CD4-positive, alpha-beta T cell treated with Interferon alpha-2 for 1 hour (primary cell): ENCODE measurements around the gene IL2.

Experiments
- DNase-seq, 2 donors: peaks; one replicate each; pipeline ENCODE4 v3.0.0-alpha.2; 2020 to 2022

IL2 gene

DNA sequence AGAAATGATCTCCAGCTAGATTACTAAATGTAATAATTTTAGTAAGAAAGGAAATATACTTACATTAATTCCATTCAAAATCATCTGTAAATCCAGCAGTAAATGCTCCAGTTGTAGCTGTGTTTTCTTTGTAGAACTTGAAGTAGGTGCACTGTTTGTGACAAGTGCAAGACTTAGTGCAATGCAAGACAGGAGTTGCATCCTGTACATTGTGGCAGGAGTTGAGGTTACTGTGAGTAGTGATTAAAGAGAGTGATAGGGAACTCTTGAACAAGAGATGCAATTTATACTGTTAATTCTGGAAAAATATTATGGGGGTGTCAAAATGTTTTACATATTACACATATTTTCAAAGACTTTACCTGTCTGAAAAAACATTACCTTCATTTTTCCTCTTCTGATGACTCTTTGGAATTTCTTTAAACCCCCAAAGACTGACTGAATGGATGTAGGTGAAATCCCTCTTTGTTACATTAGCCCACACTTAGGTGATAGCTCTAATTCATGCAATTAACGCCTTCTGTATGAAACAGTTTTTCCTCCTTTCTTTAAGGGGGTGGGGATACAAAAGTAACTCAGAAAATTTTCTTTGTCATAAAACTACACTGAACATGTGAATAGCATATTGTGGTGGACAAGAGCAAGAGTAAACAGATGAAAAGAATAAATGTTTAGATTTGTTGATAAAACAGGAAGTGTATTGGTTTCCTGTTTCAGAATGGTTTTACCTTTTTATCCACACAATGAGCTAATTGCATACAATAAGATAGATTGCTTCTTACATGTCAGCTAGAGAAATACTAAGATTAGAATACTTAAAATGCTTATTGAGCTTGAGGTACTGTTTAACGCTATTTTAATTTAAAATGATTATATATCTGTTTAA lies at the start of gene IL2:
IL2 (minus strand) TSS at position 495 of the 886 bp plus-strand sequence; CDS start at position 210, 285 bp downstream.
- DNase-seq: peak in 1 of 2 donors; percentile 35

DNA sequence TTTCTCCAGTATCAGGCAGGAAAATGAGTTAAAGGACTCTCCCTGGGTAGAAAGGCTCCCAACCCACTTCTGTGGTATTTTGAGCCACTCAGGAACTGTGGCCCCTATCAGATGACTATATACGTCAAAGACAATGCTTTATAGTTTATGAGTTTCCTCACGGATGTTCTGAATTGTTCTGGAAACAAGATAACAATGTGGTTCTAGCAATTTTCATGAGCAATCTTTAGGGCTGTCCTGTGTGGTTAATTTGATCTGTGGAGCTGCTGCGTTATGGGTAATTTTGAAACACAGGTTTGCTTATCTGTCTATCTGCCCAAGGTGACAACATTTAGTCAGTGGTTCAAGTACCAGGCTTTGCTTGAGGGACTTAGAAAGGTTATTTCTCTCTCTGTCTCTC lies 46.7 kb upstream of the IL2 start:
- DNase-seq: peak in 1 of 2 donors; percentile 31

DNA sequence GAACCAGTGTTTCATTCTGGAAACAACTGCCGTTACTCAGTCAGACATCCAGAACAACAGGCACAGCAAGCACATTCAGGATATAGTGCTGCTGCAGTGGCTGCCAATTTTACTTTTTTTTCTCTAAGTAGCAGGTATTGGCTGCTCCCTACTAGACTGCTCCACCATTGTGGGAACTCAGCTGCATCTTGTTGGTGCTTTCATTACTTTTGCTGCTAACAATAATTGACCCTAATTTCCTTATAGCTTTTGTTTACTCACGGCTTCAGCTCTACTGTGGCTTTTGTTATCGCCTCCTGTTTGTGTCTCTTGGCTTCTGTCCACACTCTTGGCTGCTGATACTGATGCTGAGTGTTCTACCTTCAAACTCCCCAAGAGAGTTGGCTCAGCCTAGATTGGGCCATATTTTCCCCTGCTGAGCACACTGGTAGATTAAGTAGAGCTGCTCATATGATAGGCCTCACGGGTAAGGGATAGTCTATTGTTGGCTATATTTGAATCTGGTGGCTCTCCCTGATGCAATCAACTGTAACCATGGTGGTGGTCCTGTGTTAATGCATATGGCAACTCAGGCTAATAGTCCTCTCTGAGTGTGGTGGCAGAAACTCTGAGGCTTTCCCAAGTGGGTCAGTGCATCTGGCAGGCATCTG lies 44.5 kb upstream of the IL2 start:
- DNase-seq: no peak

DNA sequence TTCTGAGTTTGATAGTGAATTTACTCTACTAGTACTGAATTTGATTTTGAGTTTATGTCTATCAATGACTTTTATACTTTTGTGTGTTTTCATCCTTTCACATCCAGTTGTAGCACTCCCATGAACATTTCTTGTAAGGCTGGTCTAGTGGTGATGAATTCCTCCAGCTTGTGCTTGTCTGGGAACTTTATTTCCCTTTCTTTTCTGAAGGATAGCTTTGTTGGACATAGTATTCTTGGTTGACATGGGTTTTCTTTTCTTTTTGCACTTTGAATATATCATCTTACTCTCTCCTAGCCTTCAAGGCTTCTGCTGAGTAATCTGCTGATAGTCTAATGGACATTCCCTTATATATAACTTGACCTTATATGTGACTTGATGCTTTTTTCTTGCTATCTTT lies 32.5 kb upstream of the IL2 start:
- no peak for DNase-seq

DNA sequence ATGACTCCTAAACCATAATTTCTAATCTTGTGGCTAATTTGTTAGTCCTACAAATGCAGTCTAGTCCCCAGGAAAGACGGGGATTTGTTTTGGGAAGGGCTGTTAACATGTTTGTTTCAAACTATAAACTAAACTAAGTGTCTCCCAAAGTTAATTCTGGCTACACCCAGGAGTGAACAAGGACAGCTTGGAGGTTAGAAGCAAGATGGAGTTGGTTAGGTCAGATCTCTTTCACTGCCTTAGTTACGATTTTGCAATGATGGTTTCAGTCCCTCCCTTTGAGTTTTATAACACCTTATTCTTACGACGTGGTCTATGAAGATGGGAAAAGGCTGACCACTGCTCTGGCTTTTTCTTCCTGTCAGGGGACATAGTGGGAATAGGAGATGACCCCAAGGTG lies 27.0 kb upstream of the IL2 start:
- no peak for DNase-seq

DNA sequence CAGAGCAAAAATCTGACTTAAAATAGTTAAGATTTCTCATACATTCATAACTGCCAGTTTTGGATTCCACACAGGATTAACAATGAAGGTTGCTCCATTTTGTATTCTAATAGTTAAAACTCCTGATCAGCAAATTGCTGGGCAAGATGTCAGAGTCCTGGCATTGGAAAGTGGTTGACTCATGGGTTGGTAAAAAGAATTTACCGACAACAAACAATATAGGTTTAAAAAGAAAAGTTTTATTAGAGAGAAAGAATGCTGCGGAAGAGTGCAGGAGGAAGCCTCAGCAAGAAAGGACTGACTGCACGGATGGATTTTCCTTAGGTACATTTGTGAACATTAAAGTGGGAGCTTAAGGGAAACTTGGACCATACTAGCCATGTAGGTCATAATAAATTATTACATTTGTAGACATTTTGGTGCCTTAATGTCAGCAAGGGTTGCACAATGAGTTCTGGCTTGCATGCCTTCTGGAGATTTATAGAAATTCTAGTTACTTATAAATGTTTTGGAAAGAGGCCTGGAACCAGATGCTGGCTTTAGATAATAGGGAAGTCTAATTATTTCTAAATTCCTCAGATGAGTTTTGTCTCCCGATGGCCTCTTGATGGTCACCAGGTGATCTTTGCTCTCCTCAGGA lies 25.4 kb upstream of the IL2 start:
- DNase-seq: no peak

DNA sequence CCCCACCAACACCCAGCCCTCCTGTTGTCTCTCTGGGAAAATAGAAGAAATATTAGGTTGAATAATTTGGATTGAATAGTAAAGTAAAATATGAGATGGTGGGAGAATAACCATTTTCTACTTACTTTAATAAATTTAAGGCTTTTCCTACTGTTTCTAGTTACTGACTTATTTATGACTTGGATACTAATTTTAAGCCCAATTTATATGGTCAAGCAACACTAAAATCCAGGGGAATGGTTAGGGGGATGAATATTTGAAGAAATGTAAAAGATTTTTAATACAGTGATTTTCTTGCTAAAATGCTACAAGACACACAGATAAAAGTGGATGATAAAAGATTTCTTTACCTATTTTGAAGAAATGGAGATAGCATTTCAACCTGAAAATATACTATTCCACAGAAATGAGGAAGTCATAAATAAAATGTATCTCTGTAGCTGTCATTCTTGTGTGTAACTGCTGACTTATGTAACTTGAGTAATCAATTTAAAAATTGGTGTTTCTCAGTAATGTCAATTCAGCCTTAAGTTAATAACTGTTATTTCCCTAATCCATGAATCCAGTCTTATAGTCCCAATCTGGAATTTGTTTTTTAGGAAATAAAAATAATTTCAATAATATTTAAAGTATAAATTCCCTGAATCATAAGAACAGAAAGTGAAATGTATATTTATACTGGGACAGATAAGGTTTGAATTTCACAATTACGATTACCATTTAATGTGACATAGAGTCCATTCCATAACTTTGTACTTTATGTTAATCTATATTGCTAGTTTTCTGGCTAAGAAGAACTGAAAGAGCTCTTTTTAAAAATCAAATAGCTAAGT lies 24.3 kb upstream of the IL2 start:
- DNase-seq: no peak

DNA sequence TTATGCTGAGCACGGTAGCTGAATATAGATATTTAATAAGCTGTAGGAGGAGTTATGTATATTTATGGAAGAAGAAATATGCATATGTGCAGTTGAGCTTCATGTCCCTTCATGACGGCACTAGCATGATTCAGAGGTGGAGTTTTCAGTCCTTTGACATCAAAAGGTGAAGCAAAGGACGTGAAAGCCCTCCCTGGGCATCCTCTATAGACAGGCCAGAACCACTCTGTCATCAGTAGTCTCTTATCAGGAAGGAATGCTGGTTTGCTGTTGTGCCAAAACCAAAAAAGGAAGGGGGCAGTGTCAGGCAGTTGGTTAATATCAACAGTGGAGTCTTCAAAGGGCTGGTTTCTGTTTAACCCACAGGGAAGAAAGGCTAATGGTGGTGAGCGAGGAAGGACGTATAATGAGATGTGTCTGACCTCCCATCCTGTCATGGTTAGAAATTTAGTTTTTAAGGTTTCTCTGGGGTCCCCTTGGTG lies 23.5 kb upstream of the IL2 start:
- no peak for DNase-seq

DNA sequence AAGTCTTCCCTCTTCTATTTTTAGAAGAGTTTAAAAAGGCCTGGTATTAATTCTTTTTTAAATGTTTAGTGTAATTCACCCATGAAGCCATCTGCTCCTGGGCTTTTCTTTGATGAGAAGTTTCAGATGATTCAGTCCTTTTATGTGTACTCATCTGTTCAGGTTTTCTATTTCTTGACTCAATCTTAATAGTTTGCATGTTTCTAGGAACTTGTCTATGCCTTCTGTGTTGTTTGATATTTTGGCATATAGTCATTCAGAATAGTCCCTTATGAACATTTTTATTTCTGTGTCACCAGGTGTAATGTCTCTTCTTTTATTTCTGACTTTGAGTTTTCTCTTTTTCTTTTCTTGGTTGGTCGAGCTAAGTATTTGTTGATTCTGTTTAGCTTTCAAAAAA lies 20.2 kb upstream of the IL2 start:
- DNase-seq: no peak

DNA sequence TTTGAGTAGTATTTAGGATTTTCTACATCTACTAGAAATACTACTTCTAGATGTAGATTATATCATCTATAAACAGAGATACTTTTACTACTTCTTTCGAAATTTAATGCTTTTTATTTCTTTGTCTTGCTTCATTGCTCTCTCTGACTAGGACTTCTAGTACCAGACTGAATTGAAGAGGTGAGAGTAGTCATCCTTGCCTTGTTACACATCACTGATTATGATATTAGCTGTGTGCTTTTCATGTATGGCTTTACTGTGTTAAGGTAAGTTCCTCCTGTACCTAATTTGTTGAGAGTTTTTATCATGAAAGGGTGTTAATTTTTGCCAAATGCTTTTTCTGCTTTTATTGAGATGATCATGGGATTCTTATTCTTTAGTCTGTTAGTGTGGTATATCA lies 19.6 kb upstream of the IL2 start:
- no peak for DNase-seq

DNA sequence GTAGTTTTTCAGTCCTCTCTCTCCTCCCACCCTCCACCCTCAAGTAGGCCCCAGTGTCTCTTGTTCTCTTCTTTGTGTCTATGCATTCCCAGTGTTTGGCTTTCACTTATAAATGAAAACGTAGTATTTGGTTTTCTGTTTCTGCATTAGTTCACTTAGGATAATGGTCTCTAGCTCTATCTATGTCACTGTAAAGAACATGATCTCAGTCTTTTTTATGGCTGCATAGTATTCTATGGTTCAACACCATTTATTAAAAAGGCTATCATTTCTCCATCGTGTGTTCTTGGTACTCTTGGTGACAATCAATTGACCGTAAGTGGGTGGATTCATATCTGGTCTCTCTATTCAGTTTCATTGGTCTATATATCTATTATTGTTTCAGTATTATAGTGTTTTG lies 18.7 kb upstream of the IL2 start:
- DNase-seq: no peak

DNA sequence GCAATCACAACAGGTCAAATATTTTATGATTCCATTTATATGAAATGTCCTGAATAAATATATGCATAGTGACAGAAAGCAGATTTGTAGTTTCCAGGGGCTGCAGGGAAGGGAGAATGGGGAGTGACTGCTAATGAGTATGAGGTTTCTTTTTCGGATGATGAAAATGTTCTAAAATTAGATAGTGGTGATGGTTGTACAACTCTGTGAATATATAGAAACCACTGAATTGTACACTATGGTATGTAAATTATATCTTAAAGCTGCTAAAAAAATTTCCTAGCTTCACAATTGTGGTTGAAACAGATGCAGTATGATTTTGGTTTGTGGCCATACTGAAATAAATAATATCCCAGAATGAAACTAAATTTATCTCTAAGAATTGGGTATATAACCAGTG lies 12.9 kb upstream of the IL2 start:
- DNase-seq: no peak

DNA sequence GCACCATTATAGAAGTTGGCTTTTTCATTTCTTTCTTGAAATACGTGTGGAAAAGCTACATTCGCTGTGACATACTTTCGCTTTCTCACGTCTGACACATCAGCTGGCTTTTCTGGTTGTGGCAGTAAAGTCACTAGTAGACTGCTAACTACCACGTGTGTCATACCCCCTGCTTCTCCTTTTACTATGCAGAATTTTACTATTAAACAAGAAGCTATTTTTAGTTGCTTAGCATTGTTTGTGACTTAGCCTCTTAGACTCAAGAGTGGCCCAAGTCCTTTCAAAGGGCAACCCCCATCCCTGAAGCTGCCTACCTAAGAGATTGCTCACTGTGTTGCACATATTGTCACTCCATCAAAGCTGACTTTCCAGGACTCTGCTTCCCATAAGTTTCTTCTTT lies 2.1 kb upstream of the IL2 start:
- peak; percentile 12 to 68 for DNase-seq

DNA sequence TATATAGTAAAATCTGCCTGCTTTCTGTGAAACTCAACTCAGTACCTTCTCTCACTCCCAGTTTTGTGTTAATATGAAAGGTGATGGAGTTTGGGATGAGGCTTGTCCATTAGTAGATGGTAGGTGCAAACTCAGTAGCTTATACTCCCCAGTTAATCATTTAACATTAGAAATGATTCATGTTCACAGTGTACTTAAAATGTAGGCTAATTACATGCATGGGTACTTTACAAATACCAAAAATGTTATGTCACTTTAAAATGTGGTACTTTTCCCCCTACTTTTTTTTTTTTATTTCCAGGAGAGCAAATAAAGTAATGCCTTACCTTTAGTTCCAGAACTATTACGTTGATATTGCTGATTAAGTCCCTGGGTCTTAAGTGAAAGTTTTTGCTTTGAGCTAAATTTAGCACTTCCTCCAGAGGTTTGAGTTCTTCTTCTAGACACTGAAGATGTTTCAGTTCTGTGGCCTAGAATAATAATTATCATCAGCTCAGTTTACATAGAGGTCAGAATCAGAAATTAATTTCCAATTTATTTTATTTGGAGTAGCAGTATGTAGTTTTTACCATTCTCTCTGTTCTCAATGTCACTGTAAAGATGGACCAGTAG lies 3.0 kb downstream of the IL2 start:
- DNase-seq: no peak

DNA sequence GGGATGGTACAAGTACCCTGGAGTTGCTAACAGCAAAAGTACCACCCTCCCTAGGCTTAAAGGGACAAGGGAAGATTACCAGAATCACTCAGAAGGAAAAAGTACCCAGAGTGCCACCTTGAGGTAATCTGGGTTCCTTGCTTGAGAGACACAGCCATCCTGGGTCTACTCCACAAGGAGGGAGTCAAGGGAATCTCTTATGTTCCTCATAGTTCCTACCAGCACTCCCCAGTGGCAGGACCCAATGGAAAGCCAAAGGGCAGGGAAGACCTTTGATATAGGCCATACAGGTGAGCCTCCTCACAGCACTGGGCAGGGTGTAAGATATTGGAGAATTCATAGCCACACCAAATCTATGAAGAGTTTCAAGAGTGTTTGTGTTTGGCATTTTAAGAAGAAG lies 5.7 kb downstream of the IL2 start:
- DNase-seq: peak in 1 of 2 donors; percentile 36

DNA sequence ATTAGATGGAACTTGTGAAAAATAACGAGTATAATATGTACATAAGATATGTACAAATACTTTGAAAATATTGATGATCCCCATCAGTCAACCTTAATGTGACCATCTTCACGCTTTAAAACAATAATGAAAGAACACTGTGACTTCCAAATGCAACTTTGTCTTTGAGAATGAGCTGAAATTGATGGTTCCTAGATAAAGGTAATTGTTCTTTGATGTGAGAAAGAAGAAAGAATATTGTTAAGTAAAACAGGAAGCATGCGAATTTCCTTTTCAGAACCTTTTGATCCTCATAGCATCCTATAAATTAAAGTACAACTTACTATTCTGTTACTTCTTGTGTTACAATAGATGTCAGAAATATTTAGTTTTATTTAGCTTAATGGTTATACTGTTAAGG lies 22.2 kb downstream of the IL2 start:
- DNase-seq: peak in 1 of 2 donors; percentile 26

DNA sequence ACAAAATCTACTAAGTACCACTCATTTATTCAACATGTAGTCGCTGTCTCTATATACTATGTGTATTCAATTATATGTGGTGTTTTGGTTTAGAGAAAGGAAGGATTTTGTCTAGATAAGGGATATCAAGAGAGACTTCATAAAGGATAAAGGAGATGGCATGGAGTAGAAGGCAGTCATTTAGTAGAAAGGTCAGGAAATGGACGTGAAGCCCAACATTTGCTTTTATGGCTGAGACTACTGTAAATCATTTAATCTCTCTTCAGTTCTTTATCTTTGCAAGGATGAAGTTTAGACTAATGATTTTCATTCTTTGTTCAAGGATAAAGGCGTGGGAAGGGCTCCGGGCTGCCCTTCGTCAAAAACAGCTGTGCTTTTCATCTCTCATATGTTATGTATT lies 25.2 kb downstream of the IL2 start:
- DNase-seq: no peak

DNA sequence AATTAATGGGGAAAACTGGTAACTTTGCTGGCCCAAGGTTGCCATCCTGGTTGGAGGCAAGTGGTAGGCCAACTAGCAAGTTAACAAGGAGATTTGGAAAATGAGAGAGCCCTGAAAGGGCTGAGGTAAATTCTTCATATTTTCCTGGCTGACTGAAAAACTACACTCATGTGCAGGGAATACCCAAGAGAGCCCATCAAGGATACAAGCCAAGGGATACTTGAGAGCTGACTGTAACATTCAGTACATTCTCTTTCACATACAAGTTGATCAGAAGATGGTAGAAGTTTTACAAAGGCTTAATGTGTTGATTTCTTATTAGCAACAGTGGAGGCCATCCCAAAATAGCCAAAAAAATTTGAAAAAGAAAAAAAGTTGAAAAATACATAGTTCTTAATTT lies 33.3 kb downstream of the IL2 start:
- DNase-seq: no peak

DNA sequence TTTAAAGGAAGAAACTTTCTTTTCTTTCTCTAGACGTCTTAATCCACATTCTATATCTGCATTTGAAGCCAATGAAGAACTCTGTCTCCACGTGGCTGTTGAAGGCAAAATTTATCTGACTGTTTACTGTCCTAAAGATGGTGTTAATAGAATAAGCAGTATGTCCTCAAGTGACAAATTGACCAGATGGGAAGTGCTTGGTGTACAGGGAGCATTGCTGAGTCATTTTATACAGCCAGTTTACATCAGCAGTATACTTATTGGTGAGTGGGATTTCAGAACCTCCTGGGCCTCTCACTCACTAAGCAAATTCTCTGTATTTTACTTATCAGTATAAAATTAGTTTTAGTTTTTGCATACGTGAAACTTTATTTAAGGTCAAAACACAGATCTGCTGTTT lies 44.0 kb downstream of the IL2 start:
- no peak for DNase-seq

DNA sequence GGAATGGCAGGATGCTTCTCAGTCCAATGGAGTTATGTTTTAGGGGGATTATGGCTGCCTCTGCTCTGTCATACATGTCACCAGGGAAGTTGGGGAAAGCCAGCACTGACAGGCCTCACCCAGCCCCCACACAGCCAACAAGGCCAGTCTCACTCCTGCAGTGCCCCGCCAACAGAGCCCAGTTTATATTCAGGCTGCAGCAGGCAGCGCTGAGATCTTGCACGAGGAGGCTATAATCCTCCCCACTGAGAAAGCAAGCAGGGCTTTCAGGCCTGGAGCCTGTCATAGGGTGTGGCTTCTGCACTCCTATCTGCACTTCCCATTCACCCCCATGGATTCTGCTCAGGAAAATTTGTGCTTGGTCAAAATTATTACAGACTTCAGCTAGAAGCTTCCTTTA lies 52.7 kb downstream of the IL2 start:
- DNase-seq: no peak
